HepG2 (cell line): ENCODE results near the gene TXNL4A. TPM values are rescaled to one million over a fixed set of nuclear protein-coding genes. Genes with fewer than 3 reads are reported as not detected.

ENCODE experiments used
- EED ChIP-seq: sonication (generic); formaldehyde crosslinking; IDR thresholded peaks from 2 replicates; pipeline ENCODE4 v1.5.0; 2020; ENCODE audit warnings: mild to moderate bottlenecking, missing genetic modification reagents
- MIER3 ChIP-seq: IDR thresholded peaks from 2 replicates; pipeline ENCODE4 v1.6.1; 2016; ENCODE audit warnings: missing compliant biosample characterization, borderline replicate concordance
- ZKSCAN8 ChIP-seq: IDR thresholded peaks from 2 replicates; pipeline ENCODE4 v1.6.1; 2016; ENCODE audit warnings: borderline replicate concordance, missing genetic modification reagents, missing compliant biosample characterization
- ZNF160 ChIP-seq: sonication (generic); formaldehyde crosslinking; IDR thresholded peaks from 2 replicates; pipeline ENCODE4 v1.8.0; 2022; ENCODE audit warnings: mild to moderate bottlenecking, inconsistent platforms, missing genetic modification reagents
- ZSCAN22 ChIP-seq: sonication (generic); formaldehyde crosslinking; IDR thresholded peaks from 2 replicates; pipeline ENCODE4 v1.4.0; 2020; ENCODE audit warnings: mild to moderate bottlenecking, missing genetic modification reagents
- ZSCAN29 ChIP-seq: sonication (generic); formaldehyde crosslinking; conservative IDR thresholded peaks from 2 replicates; pipeline ENCODE4 v1.4.0; 2020; ENCODE audit warnings: mild to moderate bottlenecking, missing genetic modification reagents
- polyA plus RNA-seq, 8 experiments: library from polyadenylated mRNA; depleted of rRNA in 3 of 8; stranded (reverse) in 7 of 8; unstranded in 1 of 8; fragments of >200 nt; fragmentation: Illumina TruSeq in 4 of 8; extraction: Trizol in 4 of 8; gene quantifications; 2 replicates each; pipeline versions ENCODE4 v1.2.1 to v1.2.3, GENCODE V29; 2011 to 2016; ENCODE audit warnings: low read depth in 4 of 8, missing spikeins in 1 of 8, mixed read lengths in 1 of 8; ENCODE audit not compliant: insufficient read depth in 1 of 8
- total RNA-seq, 5 experiments: library from RNA; depleted of rRNA; stranded (reverse); fragments of >200 nt; fragmentation: Illumina TruSeq; extraction: Trizol; gene quantifications; 2 replicates each; pipeline ENCODE4 v1.2.3, GENCODE V29; 2016; ENCODE audit warnings: low read depth in 1 of 5
- TF ChIP-seq, protein P1 (sequence below): sonication (generic); formaldehyde crosslinking; IDR thresholded peaks from 2 replicates; pipeline ENCODE4 v1.4.0; 2020; ENCODE audit warnings: missing genetic modification reagents
- TF ChIP-seq, protein P2 (sequence below): sonication (generic); formaldehyde crosslinking; IDR thresholded peaks from 2 replicates; pipeline ENCODE4 v1.4.0; 2020; ENCODE audit warnings: mild to moderate bottlenecking, missing genetic modification reagents, borderline replicate concordance

TXNL4A gene
- total and polyA plus RNA-seq, 2 of the 13 experiments (the other 11 are each of a cell fraction or from before 2014, with no cell fraction given): 172 to 202 TPM

DNA sequence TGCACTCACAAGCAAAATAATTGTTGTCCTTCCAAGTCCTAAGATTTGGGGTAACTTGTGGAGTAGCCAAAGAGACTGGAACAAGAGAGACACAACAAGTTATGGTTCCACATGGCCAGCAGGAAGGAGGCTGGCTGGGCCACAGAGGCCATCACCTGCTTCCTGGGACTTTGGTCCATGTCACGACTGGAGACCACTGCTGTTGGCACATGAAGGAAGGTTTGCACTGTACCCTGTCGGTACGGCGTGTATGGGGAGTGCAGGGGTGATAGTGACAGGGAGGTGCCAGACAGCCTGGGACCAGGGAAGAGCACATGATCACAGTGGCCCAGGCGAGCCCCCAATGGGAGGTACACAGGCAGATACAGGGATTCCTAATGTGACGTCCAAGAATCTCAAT, 52.4 kb downstream of the TXNL4A start (continued):
- TF ChIP-seq, protein P1, sequence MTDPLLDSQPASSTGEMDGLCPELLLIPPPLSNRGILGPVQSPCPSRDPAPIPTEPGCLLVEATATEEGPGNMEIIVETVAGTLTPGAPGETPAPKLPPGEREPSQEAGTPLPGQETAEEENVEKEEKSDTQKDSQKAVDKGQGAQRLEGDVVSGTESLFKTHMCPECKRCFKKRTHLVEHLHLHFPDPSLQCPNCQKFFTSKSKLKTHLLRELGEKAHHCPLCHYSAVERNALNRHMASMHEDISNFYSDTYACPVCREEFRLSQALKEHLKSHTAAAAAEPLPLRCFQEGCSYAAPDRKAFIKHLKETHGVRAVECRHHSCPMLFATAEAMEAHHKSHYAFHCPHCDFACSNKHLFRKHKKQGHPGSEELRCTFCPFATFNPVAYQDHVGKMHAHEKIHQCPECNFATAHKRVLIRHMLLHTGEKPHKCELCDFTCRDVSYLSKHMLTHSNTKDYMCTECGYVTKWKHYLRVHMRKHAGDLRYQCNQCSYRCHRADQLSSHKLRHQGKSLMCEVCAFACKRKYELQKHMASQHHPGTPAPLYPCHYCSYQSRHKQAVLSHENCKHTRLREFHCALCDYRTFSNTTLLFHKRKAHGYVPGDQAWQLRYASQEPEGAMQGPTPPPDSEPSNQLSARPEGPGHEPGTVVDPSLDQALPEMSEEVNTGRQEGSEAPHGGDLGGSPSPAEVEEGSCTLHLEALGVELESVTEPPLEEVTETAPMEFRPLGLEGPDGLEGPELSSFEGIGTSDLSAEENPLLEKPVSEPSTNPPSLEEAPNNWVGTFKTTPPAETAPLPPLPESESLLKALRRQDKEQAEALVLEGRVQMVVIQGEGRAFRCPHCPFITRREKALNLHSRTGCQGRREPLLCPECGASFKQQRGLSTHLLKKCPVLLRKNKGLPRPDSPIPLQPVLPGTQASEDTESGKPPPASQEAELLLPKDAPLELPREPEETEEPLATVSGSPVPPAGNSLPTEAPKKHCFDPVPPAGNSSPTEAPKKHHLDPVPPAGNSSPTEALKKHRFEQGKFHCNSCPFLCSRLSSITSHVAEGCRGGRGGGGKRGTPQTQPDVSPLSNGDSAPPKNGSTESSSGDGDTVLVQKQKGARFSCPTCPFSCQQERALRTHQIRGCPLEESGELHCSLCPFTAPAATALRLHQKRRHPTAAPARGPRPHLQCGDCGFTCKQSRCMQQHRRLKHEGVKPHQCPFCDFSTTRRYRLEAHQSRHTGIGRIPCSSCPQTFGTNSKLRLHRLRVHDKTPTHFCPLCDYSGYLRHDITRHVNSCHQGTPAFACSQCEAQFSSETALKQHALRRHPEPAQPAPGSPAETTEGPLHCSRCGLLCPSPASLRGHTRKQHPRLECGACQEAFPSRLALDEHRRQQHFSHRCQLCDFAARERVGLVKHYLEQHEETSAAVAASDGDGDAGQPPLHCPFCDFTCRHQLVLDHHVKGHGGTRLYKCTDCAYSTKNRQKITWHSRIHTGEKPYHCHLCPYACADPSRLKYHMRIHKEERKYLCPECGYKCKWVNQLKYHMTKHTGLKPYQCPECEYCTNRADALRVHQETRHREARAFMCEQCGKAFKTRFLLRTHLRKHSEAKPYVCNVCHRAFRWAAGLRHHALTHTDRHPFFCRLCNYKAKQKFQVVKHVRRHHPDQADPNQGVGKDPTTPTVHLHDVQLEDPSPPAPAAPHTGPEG (CRISPR knock-in tag): no peak
- TF ChIP-seq EED (CRISPR knock-in tag) (no peak), ZNF160 (CRISPR knock-in tag) (no peak), ZSCAN29 (CRISPR knock-in tag) (no peak), MIER3 (CRISPR knock-in tag) (no peak), ZSCAN22 (CRISPR knock-in tag) (no peak), ZKSCAN8 (CRISPR knock-in tag) (no peak)
- TF ChIP-seq, protein P2, sequence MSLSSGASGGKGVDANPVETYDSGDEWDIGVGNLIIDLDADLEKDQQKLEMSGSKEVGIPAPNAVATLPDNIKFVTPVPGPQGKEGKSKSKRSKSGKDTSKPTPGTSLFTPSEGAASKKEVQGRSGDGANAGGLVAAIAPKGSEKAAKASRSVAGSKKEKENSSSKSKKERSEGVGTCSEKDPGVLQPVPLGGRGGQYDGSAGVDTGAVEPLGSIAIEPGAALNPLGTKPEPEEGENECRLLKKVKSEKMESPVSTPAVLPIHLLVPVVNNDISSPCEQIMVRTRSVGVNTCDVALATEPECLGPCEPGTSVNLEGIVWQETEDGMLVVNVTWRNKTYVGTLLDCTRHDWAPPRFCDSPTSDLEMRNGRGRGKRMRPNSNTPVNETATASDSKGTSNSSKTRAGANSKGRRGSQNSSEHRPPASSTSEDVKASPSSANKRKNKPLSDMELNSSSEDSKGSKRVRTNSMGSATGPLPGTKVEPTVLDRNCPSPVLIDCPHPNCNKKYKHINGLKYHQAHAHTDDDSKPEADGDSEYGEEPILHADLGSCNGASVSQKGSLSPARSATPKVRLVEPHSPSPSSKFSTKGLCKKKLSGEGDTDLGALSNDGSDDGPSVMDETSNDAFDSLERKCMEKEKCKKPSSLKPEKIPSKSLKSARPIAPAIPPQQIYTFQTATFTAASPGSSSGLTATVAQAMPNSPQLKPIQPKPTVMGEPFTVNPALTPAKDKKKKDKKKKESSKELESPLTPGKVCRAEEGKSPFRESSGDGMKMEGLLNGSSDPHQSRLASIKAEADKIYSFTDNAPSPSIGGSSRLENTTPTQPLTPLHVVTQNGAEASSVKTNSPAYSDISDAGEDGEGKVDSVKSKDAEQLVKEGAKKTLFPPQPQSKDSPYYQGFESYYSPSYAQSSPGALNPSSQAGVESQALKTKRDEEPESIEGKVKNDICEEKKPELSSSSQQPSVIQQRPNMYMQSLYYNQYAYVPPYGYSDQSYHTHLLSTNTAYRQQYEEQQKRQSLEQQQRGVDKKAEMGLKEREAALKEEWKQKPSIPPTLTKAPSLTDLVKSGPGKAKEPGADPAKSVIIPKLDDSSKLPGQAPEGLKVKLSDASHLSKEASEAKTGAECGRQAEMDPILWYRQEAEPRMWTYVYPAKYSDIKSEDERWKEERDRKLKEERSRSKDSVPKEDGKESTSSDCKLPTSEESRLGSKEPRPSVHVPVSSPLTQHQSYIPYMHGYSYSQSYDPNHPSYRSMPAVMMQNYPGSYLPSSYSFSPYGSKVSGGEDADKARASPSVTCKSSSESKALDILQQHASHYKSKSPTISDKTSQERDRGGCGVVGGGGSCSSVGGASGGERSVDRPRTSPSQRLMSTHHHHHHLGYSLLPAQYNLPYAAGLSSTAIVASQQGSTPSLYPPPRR (CRISPR knock-in tag): no peak
